Type B pancreatic cell (in vitro differentiated cells): Measurements from ENCODE around the gene COL4A6. TPM values are rescaled to one million over a fixed set of nuclear protein-coding genes. Genes with fewer than 3 reads are reported as not detected.
A peak's percentile ranks its signal among the peaks of the same experiment; 100 is the strongest.

ENCODE experiments used
- DNase-seq: peaks from one replicate; pipeline ENCODE4 v3.0.0; 2021; ENCODE audit warnings: mixed read lengths; ENCODE audit not compliant: unreplicated experiment; ENCODE audit errors: extremely low spot score
- H3K27ac Mint-ChIP-seq: 2 replicates; pipeline ENCODE4 v1.8.0; 2021; ENCODE audit warnings: mild to moderate bottlenecking, mixed read lengths
- H3K27me3 Mint-ChIP-seq: 2 replicates; pipeline ENCODE4 v1.8.0; 2021; ENCODE audit warnings: mixed read lengths
- H3K36me3 Mint-ChIP-seq: 2 replicates; pipeline ENCODE4 v1.8.0; 2021; ENCODE audit warnings: mixed read lengths
- H3K4me1 Mint-ChIP-seq: one replicate; pipeline ENCODE4 v1.8.0; 2021; ENCODE audit warnings: mixed read lengths; ENCODE audit not compliant: unreplicated experiment
- H3K4me3 Mint-ChIP-seq: 2 replicates; pipeline ENCODE4 v1.8.0; 2021; ENCODE audit warnings: mild to moderate bottlenecking, mixed read lengths
- H3K9me3 Mint-ChIP-seq: 2 replicates; pipeline ENCODE4 v1.8.0; 2021; ENCODE audit warnings: mixed read lengths
- CTCF ChIP-seq: fragments of 200-600 bp; sonication (generic); conservative IDR thresholded peaks from 2 replicates; pipeline ENCODE4 v1.5.0; 2021; ENCODE audit warnings: antibody characterized with exemption, mild to moderate bottlenecking
- total RNA-seq: library from RNA; stranded (reverse); gene quantifications from 2 replicates; pipeline ENCODE4 v1.2.1, GENCODE V29; 2021; ENCODE audit warnings: low replicate concordance

COL4A6 gene
- total RNA-seq, 1 donor from 2014 or later = 51.7 TPM

GRCh38 chrX:108157628-108158027 is 280.6 kb downstream of the COL4A6 start:
- H3K4me3 Mint-ChIP-seq = no peak overlapping the region
- no peaks in the 10 kb centered on the region for H3K9me3 Mint-ChIP-seq
- H3K27me3 Mint-ChIP-seq = no peaks in the 10 kb centered on the region
- H3K27ac Mint-ChIP-seq = no peak overlapping the region
- H3K36me3 Mint-ChIP-seq = peaks cover 10% of the 10 kb centered on the region
- TF ChIP-seq CTCF = no peak
- H3K4me1 Mint-ChIP-seq = no peaks in the 10 kb centered on the region
- DNase-seq = no peak

GRCh38 chrX:108156934-108157466 is 281.2 kb downstream of the COL4A6 start:
- Mint-ChIP-seq H3K27me3 (no peaks in the 10 kb centered on the region), H3K27ac (no peak overlapping the region), H3K4me3 (no peak overlapping the region), H3K4me1 (no peaks in the 10 kb centered on the region), H3K9me3 (no peaks in the 10 kb centered on the region), H3K36me3 (peaks cover 10% of the 10 kb centered on the region)
- TF ChIP-seq CTCF = no peak
- no peak for DNase-seq

- Mint-ChIP-seq H3K4me3 (no peak overlapping the region), H3K9me3 (no peaks in the 10 kb centered on the region), H3K27ac (no peak overlapping the region), H3K4me1 (no peaks in the 10 kb centered on the region), H3K36me3 (peaks cover 10% of the 10 kb centered on the region), H3K27me3 (no peaks in the 10 kb centered on the region)
- no peak for TF ChIP-seq CTCF
- DNase-seq = no peak
Observed at GRCh38 chrX:108156082-108156481, 282.1 kb downstream of the COL4A6 start.

- H3K4me3 Mint-ChIP-seq = no peak overlapping the region
- peaks cover 13% of the 10 kb centered on the region for H3K36me3 Mint-ChIP-seq
- H3K4me1 Mint-ChIP-seq = no peaks in the 10 kb centered on the region
- no peaks in the 10 kb centered on the region for H3K27me3 Mint-ChIP-seq
- H3K27ac Mint-ChIP-seq = no peak overlapping the region
- TF ChIP-seq CTCF = no peak
- no peak for DNase-seq
- no peaks in the 10 kb centered on the region for H3K9me3 Mint-ChIP-seq
Observed at GRCh38 chrX:108148524-108148923, 289.7 kb downstream of the COL4A6 start.

GRCh38 chrX:108138814-108139702 is 299.2 kb downstream of the COL4A6 start:
- TF ChIP-seq CTCF = peak; percentile 63
- no peak overlapping the region for H3K27ac Mint-ChIP-seq
- DNase-seq = no peak
- H3K27me3 Mint-ChIP-seq = no peaks in the 10 kb centered on the region
- peaks cover 19% of the 10 kb centered on the region for H3K36me3 Mint-ChIP-seq
- H3K4me3 Mint-ChIP-seq = no peak overlapping the region
- no peaks in the 10 kb centered on the region for H3K9me3 Mint-ChIP-seq
- no peaks in the 10 kb centered on the region for H3K4me1 Mint-ChIP-seq
